Left ventricle myocardium superior (tissue), 1 donor: Measurements from ENCODE around the gene CYP21A2. TPM values are rescaled to one million over a fixed set of nuclear protein-coding genes. Genes with fewer than 3 reads are reported as not detected.
"Not testable (repeated sequence)": the region's sequence is repeated elsewhere in the genome, so short reads cannot be mapped to it uniquely, and the experiment has no call there.

Experiments
- ATAC-seq: fragments of 200-7000 bp; cut with Tn5 transposase; one replicate; pipeline ENCODE4 v1.9.1; 2020; ENCODE audit warnings: mild to moderate bottlenecking, moderate library complexity
- DNase-seq: peaks from one replicate; pipeline ENCODE4 v3.0.0-alpha.2; 2020
- intact Hi-C: fragments of 100-400 bp; cut with micrococcal nuclease; formaldehyde crosslinking; loops from one replicate; pipeline ENCODE4 v1.11.0; 2022
- total RNA-seq: library from RNA; stranded (reverse); fragmentation: NEBNext Ultra II Directional; extraction: Animal tissue kit (Norgen Biotek cat#: 25700); gene quantifications from one replicate; pipeline ENCODE4 v1.2.1, GENCODE V29; 2021
- donor health status: DM: no; HTN: yes; CAD: no; lungs with severe emphysema.

Gene CYP21A2
- total RNA-seq, 1 donor from 2014 or later = 0.52 TPM

DNA sequence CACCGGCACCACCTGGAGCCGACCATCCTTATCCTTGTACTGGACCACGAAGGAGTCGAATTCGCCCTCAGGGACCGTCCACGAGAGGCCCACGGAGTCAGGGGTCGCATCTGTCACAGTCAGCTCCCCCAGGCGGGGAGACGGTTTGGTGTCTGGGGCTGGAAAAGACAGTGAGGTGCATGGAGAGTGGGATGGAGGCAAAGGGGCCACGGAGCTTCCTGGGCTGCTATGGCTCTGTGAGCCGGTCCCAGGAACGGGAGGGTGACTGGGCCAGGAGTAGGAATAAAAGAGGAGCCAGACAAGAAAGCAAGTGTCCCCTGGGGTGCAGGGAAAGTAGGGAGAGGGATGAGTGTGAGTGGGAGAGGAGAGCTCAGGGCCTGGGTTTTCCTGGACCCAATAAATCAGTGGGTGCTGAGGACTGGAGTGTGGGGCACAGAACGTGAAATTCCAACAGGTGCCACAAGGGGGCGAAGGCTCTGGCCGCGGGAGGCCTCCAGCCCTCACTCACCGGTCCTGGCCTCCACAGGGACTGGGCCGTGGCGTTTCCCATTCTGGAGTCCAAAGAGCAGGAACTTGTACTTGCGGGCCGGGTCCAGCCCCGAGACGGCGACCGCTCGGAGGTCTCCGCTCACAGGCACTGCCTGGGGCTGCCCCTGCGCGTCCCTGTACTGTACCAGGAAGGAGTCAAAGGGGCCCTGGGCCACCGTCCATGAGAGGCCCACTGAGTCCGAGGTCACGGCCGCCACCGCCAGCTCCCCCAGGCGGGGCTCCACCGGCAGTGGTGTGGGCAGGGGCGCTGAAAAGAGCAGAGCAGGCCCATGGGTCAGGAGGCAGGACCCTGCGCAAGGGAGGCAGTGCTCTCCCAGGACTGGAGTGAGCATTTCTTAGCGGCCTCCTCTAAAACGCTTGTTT is 9.9 kb downstream of the CYP21A2 start:
- ATAC-seq (peak; percentile 64), DNase-seq (peak; percentile 83)
- intact Hi-C loops = no loop called here

DNA sequence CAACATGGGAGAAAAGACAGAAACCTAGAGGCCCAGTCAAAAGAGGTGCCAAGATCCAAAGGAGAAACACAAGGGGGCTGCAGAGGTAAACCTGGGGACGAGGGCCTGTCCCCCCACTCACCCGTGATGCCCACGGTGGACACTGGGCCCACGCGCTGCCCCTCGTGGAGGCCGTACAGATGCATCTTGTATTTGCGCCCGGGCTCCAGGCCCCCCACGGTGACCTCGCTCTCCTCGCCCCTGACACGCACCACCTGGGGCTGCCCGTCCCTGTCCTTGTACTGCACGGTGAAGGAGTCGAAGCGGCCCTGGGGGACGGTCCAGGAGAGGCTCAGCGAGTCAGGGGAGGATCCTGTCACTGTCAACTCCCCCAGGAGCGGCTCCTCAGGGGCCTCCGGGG is 10.9 kb downstream of the CYP21A2 start:
- intact Hi-C loops, DNase-seq, ATAC-seq: not testable (repeated sequence)

GRCh38 chr6:32049736-32050135 is 11.5 kb downstream of the CYP21A2 start:
- intact Hi-C loops, DNase-seq, ATAC-seq: not testable (repeated sequence)

GRCh38 chr6:32050562-32050961 is 12.3 kb downstream of the CYP21A2 start:
- ATAC-seq (no peak), DNase-seq (no peak)
- intact Hi-C loops = no loop called here

- DNase-seq, intact Hi-C loops: not testable (repeated sequence)
These were observed 14.4 kb downstream of the CYP21A2 start for GRCh38 chr6:32052626-32053025.

GRCh38 chr6:32053314-32053713 is 15.1 kb downstream of the CYP21A2 start:
- ATAC-seq, DNase-seq, intact Hi-C loops: not testable (repeated sequence)

More at GRCh38 chr6:32052626-32053025, 14.4 kb downstream of the CYP21A2 start:
- not testable (repeated sequence) for ATAC-seq

GRCh38 chr6:32055756-32056155 is 17.5 kb downstream of the CYP21A2 start:
- intact Hi-C loops, DNase-seq, ATAC-seq: not testable (repeated sequence)

DNA sequence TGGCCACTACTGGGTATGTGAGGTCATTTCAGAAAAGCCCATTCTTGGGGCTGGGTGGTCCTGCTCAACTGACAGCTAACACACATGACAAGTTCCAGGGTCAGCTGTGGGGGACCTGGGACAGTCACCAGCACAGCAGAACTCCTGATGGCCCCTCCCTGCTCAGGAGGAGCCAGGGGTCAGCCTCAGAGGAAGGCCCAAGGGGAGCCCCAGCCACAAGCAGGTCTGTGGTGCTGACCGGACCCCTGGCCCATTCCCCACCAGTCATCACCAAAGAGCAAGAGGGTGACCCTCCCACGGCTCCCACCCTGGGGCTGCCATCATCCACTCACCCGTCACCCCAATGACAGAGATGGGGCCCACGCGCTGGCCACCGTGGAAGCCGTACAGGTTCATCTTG is 18.0 kb downstream of the CYP21A2 start:
- no peak for DNase-seq
- no peak for ATAC-seq
- intact Hi-C loops = no loop called here

DNA sequence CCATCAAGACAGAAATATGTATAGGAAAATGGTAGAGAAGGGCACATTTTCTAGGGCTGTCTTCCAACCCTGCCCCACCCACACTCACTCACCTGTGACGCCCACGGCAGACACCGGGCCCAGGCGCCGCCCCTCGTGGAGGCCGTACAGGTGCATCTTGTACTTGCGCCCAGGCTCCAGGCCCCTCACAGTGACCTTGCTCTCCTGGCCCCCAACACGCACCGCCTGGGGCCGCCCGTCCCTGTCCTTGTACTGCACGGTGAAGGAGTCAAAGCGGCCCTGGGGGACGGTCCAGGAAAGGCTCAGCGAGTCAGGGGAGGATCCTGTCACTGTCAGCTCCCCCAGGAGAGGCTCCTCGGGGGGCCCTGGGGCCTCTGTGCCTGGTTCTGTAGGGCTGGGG is 19.8 kb downstream of the CYP21A2 start:
- intact Hi-C loops = no loop called here
- DNase-seq = no peak
- ATAC-seq = no peak

- ATAC-seq (peak; percentile 22), DNase-seq (no peak)
- intact Hi-C loops = no loop called here
These were observed 20.3 kb downstream of the CYP21A2 start for GRCh38 chr6:32058511-32058963.

DNA sequence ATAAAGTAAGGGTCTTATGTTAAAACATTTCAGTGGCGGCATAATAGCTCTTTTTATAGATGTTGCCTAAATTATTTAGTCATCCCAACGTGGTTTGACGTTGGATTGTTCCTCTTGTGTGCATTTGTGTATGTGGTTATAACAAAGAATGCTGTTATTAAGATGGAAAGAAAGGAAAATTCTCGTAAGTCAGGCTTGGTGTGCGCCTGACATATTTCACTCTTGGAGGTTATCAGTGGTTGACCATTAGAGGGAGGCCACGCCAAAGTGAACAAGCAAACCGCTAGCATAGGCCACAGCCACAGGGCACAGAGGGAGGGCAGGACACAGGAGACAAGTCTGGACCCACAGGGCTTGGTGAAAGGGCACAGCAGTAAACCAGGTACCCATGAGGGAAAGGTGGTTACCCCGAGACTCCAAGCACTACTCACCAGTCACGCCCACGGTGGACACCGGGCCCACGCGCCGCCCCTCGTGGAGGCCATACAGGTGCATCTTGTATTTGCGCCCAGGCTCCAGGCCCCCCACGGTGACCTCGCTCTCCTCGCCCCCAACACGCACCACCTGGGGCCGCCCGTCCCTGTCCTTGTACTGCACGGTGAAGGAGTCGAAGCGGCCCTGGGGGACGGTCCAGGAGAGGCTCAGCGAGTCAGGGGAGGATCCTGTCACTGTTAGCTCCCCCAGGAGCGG is 22.9 kb downstream of the CYP21A2 start:
- ATAC-seq (no peak), DNase-seq (no peak)
- intact Hi-C loops = no loop called here

GRCh38 chr6:32064706-32065105 is 26.5 kb downstream of the CYP21A2 start:
- intact Hi-C loops = no loop called here

GRCh38 chr6:32067521-32067920 is 29.3 kb downstream of the CYP21A2 start:
- ATAC-seq, DNase-seq, intact Hi-C loops: not testable (repeated sequence)

More at GRCh38 chr6:32064706-32065105, 26.5 kb downstream of the CYP21A2 start:
- ATAC-seq (no peak), DNase-seq (no peak)

GRCh38 chr6:32068315-32068714 is 30.1 kb downstream of the CYP21A2 start:
- DNase-seq, intact Hi-C loops, ATAC-seq: not testable (repeated sequence)

GRCh38 chr6:32068867-32069266 is 30.7 kb downstream of the CYP21A2 start:
- no peak for DNase-seq
- intact Hi-C loops = no loop called here

GRCh38 chr6:32069460-32069859 is 31.2 kb downstream of the CYP21A2 start:
- DNase-seq = no peak
- intact Hi-C loops = no loop called here
- no peak for ATAC-seq

More at GRCh38 chr6:32068867-32069266, 30.7 kb downstream of the CYP21A2 start:
- ATAC-seq = no peak

DNA sequence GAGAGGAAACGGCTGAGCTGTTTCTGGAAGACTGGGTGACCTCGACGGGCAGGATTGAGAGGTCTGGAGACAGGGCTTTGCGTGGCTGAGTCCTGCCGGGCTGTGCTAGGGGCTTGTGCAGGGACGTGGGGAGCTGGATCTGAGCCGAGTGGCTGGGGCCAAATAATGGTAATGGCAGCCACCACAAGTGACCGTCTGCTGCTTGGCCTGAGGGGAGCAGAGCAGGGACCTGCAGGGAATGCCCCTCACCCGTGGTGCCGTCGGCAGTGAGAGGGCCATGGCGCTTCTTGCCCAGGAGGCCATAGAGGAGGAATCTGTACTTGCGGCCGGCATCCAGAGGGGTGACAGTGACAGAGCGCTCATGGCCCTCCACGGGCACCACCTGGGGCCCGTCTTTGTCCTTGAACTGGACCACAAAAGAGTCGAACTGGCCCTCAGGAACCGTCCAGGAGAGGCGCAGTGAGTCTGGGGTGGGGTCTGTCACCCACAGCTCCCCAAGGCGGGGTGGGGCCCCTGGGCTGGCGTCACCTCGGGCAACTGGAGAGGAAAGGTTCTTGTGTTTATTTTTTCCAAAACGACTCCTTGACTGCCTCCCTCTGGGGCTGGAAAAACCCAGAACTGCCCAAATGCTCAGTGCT is 31.8 kb downstream of the CYP21A2 start:
- intact Hi-C loops = no loop called here
- ATAC-seq (no peak), DNase-seq (no peak)

DNA sequence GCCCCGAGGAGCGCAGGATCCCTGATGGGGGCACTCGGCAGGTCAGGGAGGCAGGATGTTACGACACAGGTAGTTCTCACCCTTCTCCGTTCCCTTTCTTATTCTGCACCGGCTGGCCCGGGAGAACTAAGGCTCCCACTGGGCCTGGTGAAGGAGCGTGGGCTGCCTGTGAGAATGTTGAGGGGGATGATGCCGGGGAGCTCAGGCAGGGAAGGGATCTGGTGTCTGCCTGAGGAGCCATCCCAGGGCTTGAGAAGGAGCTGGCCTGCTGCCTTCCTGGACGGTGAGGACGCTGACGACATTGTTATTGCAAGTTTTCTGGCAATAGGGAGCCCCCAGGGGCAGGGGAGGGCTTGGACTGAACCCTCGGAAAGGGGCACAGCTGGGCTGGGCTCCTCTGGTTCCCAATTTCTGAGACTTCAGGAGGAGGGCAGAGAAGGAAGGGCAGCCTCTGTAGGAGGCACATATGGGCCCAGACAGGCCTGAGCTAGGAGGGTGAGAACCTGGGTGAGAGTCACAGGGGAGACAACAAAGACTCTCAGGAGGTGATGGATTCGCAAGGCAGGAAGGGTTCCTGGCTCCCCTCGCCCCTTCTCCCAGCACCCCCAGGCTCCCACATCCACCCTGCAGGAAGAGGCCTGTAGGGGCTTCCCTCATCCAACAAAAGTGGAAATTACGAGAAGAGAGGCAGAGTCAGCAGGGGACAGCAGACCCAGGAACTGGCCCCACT is 32.8 kb downstream of the CYP21A2 start:
- ATAC-seq (peak; percentile 85), DNase-seq (peak; percentile 85)
- intact Hi-C loops = no loop called here

GRCh38 chr6:32073101-32073500 is 34.9 kb downstream of the CYP21A2 start:
- intact Hi-C loops = no loop called here
- no peak for ATAC-seq
- DNase-seq = no peak
